Lower lobe of right lung (tissue), 2 donors: ENCODE measurements around the gene AKAP6. TPM values are rescaled to one million over a fixed set of nuclear protein-coding genes. Genes with fewer than 3 reads are reported as not detected.

Experiments used
- ATAC-seq, 2 donors: fragments of 200-7000 bp; cut with Tn5 transposase; one replicate each; pipeline ENCODE4 v1.9.1; 2020 to 2022; ENCODE audit warnings: mild to moderate bottlenecking in 2 of 2, moderate library complexity in 2 of 2
- DNase-seq: peaks from one replicate; pipeline ENCODE4 v3.0.0-alpha.2; 2020
- H3K27ac ChIP-seq: fragments of 200-600 bp; one replicate; pipeline ENCODE4 v1.8.0; 2022
- H3K27me3 ChIP-seq: fragments of 200-600 bp; one replicate; pipeline ENCODE4 v1.8.0; 2022; ENCODE audit warnings: low read depth
- H3K36me3 ChIP-seq: fragments of 200-600 bp; one replicate; pipeline ENCODE4 v1.8.0; 2022; ENCODE audit warnings: mild to moderate bottlenecking
- H3K4me1 ChIP-seq: fragments of 200-600 bp; one replicate; pipeline ENCODE4 v1.8.0; 2022
- H3K4me3 ChIP-seq: fragments of 200-600 bp; one replicate; pipeline ENCODE4 v1.8.0; 2022; ENCODE audit warnings: mild to moderate bottlenecking
- H3K9me3 ChIP-seq: fragments of 200-600 bp; one replicate; pipeline ENCODE4 v1.8.0; 2022
- intact Hi-C: fragments of 100-400 bp; cut with DNase I; formaldehyde crosslinking; loops from one replicate; pipeline ENCODE4 v1.11.0; 2022
- total RNA-seq: library from RNA; stranded (reverse); fragmentation: NEBNext Ultra II Directional; extraction: Animal tissue kit (Norgen Biotek cat#: 25700); gene quantifications from one replicate; pipeline ENCODE4 v1.2.1, GENCODE V29; 2021
- TF ChIP-seq, protein P1 (sequence below): fragments of 200-600 bp; IDR thresholded peaks from one replicate; pipeline ENCODE4 v1.8.0; 2022; ENCODE audit warnings: antibody characterized with exemption, mild to moderate bottlenecking
- donor health status: DM: no; HTN: yes; CAD: no; lungs with severe emphysema.

Gene AKAP6
- total RNA-seq, 1 donor from 2014 or later: 8.6 TPM

DNA sequence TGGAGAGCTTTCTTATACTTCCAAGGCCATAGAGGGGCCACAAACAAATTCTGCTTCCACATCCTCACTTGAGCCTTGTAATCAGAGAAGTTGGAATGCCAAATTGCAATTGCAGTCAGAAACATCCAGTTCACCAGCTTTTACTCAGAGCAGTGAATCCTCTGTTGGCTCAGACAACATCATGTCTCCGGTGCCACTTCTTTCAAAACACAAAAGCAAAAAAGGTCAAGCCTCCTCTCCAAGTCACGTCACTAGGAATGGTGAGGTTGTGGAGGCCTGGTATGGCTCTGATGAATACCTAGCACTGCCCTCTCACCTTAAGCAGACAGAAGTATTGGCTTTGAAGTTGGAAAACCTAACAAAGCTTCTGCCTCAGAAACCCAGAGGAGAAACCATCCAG is 217.1 kb downstream of the AKAP6 start:
- intact Hi-C loops: no loop called here
- Histone ChIP-seq H3K36me3 (no peaks in the 10 kb centered on the region), H3K27ac (no peak overlapping the region), H3K4me1 (no peaks in the 10 kb centered on the region), H3K4me3 (no peak overlapping the region), H3K27me3 (no peaks in the 10 kb centered on the region), H3K9me3 (no peaks in the 10 kb centered on the region)
- TF ChIP-seq, protein P1, sequence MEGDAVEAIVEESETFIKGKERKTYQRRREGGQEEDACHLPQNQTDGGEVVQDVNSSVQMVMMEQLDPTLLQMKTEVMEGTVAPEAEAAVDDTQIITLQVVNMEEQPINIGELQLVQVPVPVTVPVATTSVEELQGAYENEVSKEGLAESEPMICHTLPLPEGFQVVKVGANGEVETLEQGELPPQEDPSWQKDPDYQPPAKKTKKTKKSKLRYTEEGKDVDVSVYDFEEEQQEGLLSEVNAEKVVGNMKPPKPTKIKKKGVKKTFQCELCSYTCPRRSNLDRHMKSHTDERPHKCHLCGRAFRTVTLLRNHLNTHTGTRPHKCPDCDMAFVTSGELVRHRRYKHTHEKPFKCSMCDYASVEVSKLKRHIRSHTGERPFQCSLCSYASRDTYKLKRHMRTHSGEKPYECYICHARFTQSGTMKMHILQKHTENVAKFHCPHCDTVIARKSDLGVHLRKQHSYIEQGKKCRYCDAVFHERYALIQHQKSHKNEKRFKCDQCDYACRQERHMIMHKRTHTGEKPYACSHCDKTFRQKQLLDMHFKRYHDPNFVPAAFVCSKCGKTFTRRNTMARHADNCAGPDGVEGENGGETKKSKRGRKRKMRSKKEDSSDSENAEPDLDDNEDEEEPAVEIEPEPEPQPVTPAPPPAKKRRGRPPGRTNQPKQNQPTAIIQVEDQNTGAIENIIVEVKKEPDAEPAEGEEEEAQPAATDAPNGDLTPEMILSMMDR: no peak
- no peak for ATAC-seq
- DNase-seq: no peak

DNA sequence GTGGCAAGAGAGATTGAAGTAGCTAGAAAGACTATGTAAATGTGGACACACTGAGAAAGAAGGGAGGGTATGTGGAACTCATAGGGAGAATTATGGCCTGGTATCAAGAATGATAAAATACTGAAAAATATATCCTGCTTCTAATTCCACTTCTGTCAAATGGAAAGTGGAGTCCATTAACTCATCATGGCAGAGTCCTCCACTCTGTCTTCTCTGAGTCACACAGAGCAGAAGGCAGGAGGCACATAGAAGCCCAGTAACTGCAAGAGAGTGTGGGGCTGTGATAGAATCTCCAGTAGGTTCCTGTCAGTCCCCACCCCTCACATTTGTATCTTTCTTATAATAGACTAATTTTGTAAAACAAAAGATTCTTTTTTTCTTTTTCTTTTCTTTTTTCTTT is 223.7 kb downstream of the AKAP6 start:
- ATAC-seq: no peak
- intact Hi-C loops: no loop called here
- TF ChIP-seq, protein P1: no peak
- H3K9me3 ChIP-seq: no peaks in the 10 kb centered on the region
- no peaks in the 10 kb centered on the region for H3K4me1 ChIP-seq
- no peaks in the 10 kb centered on the region for H3K27me3 ChIP-seq
- H3K27ac ChIP-seq: no peak overlapping the region
- DNase-seq: no peak
- no peak overlapping the region for H3K4me3 ChIP-seq
- H3K36me3 ChIP-seq: no peaks in the 10 kb centered on the region

- ATAC-seq (no peak), DNase-seq (no peak)
- H3K27ac ChIP-seq: no peak overlapping the region
- intact Hi-C loops: no loop called here
- TF ChIP-seq, protein P1: no peak
- no peaks in the 10 kb centered on the region for H3K9me3 ChIP-seq
- peaks cover 10% of the 10 kb centered on the region for H3K4me1 ChIP-seq
- no peaks in the 10 kb centered on the region for H3K36me3 ChIP-seq
- no peaks in the 10 kb centered on the region for H3K27me3 ChIP-seq
- H3K4me3 ChIP-seq: no peak overlapping the region
Observed at GRCh38 chr14:32559048-32559447, 229.9 kb downstream of the AKAP6 start.

- DNase-seq: no peak
- peaks cover 15% of the 10 kb centered on the region for H3K4me1 ChIP-seq
Observed at GRCh38 chr14:32559590-32559989, 230.5 kb downstream of the AKAP6 start.

GRCh38 chr14:32560209-32560857 is 231.2 kb downstream of the AKAP6 start:
- H3K4me3 ChIP-seq: no peak overlapping the region
- intact Hi-C loops: no loop called here
- peaks cover 21% of the 10 kb centered on the region for H3K4me1 ChIP-seq
- DNase-seq: no peak
- H3K36me3 ChIP-seq: no peaks in the 10 kb centered on the region
- no peaks in the 10 kb centered on the region for H3K9me3 ChIP-seq
- no peaks in the 10 kb centered on the region for H3K27me3 ChIP-seq
- TF ChIP-seq, protein P1: peak; percentile 84
- ATAC-seq: peak; percentile 93 to 94
- H3K27ac ChIP-seq: no peak overlapping the region

More at GRCh38 chr14:32559590-32559989, 230.5 kb downstream of the AKAP6 start:
- TF ChIP-seq, protein P1: no peak
- intact Hi-C loops: no loop called here
- Histone ChIP-seq H3K36me3 (no peaks in the 10 kb centered on the region), H3K27ac (no peak overlapping the region), H3K27me3 (no peaks in the 10 kb centered on the region), H3K4me3 (no peak overlapping the region), H3K9me3 (no peaks in the 10 kb centered on the region)
- ATAC-seq: peak; percentile 59 to 77
